NCI-H2171 (cell line): Measurements from ENCODE around the gene RPS27.
"Not testable (repeated sequence)": the region's sequence is repeated elsewhere in the genome, so short reads cannot be mapped to it uniquely, and the experiment has no call there.

Experiments used
- DNase-seq: peaks from one replicate; lab custom pipeline; 2025; lab: John Stamatoyannopoulos, UW

The RPS27 gene

GRCh38 chr1:153961421-153961820 lies 29.1 kb upstream of the RPS27 start:
- no peak for DNase-seq

GRCh38 chr1:153962088-153963029 lies 28.2 kb upstream of the RPS27 start:
- DNase-seq = no peak

- DNase-seq = peak; percentile 98
These were observed 27.3 kb upstream of the RPS27 start, which contains the start of gene SLC39A1 for GRCh38 chr1:153963030-153963849. Gene SLC39A1 (minus strand): TSS chr1:153963537. CDS start chr1:153962715, 822 bp downstream.

GRCh38 chr1:153963850-153964331 lies 26.7 kb upstream of the RPS27 start:
- peak; percentile 76 for DNase-seq

DNA sequence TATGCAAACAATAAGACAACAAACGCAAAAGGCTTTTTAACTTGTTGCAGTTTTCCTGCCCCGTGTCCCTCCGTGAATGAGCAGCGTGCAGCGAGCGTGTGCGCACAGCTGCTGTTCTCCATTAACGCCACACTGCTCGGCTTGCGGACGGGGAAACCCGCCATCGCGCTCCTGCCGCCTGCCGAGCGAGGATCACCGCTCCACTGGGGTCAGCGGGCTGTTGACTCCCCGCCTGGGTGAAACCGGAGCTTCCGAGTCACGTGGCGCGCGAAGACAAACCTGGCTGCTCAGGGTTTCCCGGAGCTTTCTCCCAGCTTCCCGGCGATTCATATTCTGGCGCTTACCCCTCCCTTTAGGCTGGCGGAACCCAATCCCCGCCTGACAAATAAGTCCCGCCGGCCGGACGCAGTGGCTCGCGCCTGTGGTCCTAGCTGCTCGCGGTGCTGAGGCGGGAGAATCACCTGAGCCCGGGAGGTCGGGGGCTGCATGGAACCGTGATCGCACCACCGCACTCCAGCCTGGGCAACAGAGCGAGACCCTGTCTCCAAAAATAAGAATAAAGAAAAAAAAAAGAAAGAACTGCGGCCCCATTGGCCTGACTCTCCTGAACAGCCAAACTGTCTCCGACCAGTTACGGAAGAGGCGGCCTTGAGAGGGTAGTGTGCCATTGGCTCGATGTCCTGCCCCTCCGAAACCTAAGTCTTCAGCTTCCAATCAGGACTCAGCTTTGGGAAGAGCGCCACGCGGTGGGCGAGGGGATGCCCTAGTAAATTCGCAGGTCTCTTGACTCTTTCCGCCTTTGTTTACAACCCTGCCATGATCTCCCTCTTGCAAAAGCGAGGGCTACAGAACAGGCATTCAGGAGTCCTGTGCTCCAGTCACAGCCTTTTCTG lies 23.2 kb upstream of the RPS27 start, which contains the start of gene CREB3L4:
TSS of gene CREB3L4 (plus strand) at position 796 of the 893 bp plus-strand sequence. CDS start 624 bp downstream, outside the sequence.
- DNase-seq = peak; percentile 85

GRCh38 chr1:153968000-153968363 lies 22.6 kb upstream of the RPS27 start:
- DNase-seq = no peak

DNA sequence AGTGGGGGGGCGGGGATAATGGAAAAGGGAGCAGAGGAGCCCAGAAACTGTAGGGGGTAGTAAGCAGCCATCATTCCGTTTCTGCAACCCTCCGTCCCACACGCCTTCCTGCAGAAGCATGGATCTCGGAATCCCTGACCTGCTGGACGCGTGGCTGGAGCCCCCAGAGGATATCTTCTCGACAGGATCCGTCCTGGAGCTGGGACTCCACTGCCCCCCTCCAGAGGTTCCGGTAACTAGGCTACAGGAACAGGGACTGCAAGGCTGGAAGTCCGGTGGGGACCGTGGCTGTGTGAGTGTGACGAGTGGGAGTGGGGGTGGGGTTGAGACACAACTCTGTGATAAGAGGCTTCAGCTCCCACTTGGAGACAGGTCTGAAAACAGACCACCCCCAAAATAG lies 22.2 kb upstream of the RPS27 start:
- no peak for DNase-seq

DNA sequence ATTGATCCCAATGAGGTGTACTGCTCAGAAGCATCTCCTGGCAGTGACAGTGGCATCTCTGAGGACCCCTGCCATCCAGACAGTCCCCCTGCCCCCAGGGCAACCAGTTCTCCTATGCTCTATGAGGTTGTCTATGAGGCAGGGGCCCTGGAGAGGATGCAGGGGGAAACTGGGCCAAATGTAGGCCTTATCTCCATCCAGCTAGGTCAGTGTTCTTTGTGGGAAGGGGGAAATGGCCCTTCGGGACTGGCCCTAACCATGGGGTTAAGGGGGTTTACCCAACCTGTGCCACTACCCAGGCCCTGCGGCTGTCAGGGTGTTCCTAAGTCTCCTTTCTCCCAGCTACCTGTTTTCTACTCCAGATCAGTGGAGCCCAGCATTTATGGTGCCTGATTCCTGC lies 21.6 kb upstream of the RPS27 start:
- no peak for DNase-seq

DNA sequence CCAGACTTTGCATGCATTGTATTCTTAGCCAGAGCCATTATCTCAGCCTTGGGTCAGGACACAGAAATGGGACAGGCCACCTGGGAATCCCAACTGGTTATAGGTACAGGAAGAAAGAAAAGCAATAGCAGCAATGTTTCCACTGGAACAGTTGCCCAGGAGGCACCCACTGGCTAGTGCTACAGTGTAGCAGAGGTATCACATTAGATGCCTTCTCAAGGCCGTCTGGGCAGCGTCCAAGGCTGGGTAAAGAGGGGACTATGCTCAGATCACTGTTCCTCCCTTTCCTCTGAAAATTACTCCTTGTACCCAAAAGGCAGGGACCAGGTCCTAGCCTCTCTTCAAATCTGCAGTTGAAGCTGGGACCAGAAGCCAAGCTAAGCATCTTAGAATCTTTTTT lies 20.2 kb upstream of the RPS27 start:
- DNase-seq = no peak

GRCh38 chr1:153973071-153973470 lies 17.5 kb upstream of the RPS27 start:
- DNase-seq = no peak

DNA sequence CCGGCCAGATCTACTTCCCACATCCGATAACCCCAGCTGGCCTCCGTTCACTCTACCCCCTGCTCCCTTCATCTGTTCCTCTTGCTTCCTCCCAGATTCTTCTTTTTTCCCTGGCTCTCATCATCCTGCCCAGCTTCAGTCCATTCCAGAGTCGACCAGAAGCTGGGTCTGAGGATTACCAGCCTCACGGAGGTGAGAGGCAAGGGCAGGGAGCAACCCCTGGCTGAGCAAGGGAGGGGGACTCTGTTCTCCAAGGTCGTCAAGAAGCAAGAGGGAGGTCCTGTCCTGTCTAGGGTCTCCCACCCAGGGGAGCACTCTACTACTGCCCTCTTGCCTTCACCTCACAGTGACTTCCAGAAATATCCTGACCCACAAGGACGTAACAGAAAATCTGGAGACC lies 17.0 kb upstream of the RPS27 start:
- DNase-seq = no peak

GRCh38 chr1:153976819-153977249 lies 13.7 kb upstream of the RPS27 start:
- DNase-seq = no peak

- peak; percentile 87 for DNase-seq
These were observed 13.0 kb upstream of the RPS27 start, which contains the start of gene JTB for GRCh38 chr1:153977250-153978240. Gene JTB (minus strand): TSS chr1:153977674. CDS start chr1:153977252, 422 bp downstream.

GRCh38 chr1:153978274-153978909 lies 12.2 kb upstream of the RPS27 start:
- DNase-seq = no peak

DNA sequence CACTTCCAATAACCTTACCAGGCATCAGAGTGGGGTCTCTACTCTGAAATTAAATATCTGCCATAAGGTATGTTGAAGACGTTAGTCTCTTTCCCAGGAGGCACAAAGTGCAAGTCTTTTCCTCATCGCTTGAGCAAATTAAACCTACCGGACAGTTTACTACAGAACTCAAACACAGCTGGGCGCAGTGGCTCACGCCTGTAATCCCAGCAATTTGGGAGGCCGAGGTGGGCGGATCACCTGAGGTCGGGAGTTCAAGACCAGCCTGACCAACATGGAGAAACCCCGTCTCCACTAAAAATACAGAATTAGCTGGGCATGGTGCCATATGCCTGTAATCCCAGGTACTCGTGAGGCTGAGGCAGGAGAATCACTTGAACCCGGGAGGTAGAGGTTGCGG lies 11.5 kb upstream of the RPS27 start:
- not testable (repeated sequence) for DNase-seq

GRCh38 chr1:153981735-153982134 lies 8.8 kb upstream of the RPS27 start:
- DNase-seq = not testable (repeated sequence)

GRCh38 chr1:153984123-153984894 lies 6.3 kb upstream of the RPS27 start:
- DNase-seq = no peak

DNA sequence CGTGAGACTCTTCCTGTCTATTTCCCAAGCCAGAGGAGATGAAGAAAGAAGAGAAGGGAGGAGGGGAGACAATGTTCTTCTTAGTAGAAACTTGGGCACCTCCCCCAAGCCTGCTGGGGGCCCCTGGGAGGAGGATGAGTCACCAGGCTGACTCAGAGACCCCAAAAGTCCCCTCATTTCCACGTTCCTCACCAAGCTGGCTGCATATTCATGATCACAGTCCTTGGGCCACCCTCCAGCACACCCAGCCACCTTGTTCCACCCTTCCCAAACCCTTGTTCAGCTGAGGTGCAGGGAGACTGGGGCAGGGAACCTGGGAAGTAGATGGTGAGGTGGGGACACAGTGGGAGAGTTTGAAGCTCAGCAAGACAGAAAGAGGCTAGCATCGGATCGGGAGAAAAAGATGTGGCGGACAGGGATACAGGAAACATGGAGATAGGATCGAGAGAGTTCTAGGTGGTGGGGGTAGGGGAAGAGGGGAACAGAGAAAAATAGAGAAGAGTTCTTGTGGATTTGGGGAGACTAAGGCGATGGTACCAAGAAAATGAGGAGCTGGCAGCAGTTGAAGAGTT lies 5.1 kb upstream of the RPS27 start:
- DNase-seq = no peak
